Measurements from ENCODE around the gene THAP9. TPM values are rescaled to one million over a fixed set of nuclear protein-coding genes. Genes with fewer than 3 reads are reported as not detected.

THAP9 gene, protein sequence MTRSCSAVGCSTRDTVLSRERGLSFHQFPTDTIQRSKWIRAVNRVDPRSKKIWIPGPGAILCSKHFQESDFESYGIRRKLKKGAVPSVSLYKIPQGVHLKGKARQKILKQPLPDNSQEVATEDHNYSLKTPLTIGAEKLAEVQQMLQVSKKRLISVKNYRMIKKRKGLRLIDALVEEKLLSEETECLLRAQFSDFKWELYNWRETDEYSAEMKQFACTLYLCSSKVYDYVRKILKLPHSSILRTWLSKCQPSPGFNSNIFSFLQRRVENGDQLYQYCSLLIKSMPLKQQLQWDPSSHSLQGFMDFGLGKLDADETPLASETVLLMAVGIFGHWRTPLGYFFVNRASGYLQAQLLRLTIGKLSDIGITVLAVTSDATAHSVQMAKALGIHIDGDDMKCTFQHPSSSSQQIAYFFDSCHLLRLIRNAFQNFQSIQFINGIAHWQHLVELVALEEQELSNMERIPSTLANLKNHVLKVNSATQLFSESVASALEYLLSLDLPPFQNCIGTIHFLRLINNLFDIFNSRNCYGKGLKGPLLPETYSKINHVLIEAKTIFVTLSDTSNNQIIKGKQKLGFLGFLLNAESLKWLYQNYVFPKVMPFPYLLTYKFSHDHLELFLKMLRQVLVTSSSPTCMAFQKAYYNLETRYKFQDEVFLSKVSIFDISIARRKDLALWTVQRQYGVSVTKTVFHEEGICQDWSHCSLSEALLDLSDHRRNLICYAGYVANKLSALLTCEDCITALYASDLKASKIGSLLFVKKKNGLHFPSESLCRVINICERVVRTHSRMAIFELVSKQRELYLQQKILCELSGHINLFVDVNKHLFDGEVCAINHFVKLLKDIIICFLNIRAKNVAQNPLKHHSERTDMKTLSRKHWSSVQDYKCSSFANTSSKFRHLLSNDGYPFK
- 1.9 and 5.9 TPM in 2 replicates for total RNA-seq

DNA sequence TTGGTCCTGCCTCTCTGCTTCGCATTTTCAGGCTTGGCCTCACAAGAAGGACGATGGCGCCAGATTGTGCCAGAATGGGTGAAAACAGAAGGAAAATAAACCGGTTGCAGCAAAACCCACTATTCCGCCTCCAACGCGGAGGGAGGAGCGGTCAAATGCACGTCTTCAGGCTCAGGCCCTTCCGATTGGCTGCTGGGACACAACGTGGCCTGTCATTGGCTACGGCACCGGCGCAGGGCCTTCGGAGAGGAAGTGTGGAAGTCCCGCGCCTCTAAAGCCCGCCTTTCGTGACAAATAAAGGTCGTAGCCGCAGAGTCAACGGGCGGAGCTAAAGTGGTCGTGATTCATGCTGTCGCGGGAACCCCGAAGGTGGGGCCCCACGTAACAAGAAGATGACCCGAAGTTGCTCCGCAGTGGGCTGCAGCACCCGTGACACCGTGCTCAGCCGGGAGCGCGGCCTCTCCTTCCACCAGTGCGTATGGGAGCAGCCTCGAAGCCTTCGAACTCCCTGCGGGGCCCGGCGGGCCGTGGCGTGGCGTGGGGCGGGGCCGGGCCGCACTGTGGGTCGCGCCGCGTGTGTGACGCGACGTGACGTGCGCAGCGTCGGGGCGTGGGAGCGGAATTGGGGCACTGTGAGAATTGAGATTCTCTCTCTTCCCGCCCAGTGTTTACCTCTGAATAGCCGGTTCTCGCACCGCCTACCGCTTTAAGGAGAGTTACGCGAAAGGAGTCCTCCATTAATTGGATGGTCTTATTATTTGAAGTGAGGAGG is at the start of gene THAP9:
THAP9 (plus strand) TSS at position 325 of the 772 bp plus-strand sequence; CDS start at position 393, 68 bp downstream.

DNA sequence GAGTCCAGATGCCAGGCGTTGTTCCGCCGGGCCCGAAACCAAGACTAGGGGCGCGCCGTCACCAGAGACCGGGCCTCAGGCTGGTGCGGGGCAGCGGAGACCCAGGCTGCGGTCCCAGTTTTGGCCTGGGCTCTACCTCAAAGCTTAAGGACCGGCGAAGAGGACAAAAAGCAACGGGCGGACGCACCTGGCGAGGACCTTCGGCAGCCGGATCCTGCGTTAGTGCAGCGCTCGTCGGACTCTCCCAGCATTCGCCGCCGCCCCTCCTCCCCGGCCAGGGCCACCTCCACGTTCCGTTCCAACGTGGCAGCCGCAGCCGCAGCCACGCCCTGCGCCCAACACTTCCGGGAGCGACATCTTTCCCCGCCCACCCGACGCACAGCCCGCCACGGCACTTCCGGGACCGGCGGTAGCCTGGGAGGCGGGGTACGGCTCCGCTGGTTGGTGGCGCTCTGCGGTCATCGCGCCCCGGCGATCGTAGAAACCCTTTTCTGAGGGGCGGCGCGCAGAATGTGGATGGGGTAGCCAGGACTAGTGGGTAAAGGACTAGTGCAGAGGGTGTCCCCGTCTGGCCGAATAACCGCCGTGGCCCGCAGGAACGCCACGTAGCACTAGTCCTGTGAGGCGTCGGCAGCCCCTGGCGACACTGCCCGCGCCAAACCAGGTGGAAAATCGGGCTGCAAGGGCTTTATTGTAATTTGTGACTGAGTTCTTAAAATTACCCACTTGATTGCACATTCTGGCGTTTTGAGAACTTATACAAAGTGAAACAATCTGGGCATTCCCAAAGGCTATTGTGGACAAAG is 9.4 kb upstream of the THAP9 start, which contains the start of gene SEC31A:
SEC31A (minus strand) TSS at position 253 of the 806 bp plus-strand sequence. CDS start 9,217 bp downstream, outside the sequence.

Other genes with a start within 250 kb of the THAP9 start
- 4.0 and 4.9 TPM in 2 replicates for gene SCD5, start 101.9 kb upstream of the THAP9 start, total RNA-seq
- gene SEC31A, start 9.6 kb upstream of the THAP9 start, total RNA-seq, result 143 and 162 TPM in 2 replicates
- 13.4 and 13.5 TPM in 2 replicates for gene LIN54, start 110.1 kb downstream of the THAP9 start, total RNA-seq
- 50.3 and 52.0 TPM in 2 replicates for gene COPS4, start 134.4 kb downstream of the THAP9 start, total RNA-seq
- 0.34 and 0.89 TPM in 2 replicates for gene PLAC8, start 214.0 kb downstream of the THAP9 start, total RNA-seq